H9 (cell line): ENCODE results near the gene GALNT16. TPM values are rescaled to one million over a fixed set of nuclear protein-coding genes. Genes with fewer than 3 reads are reported as not detected.

Source experiments
- DNase-seq: peaks from one replicate; pipeline ENCODE4 v3.0.0-alpha.2; 2017
- H2AFZ ChIP-seq: one replicate; pipeline ENCODE4 v1.6.1; 2013; ENCODE audit warnings: mild to moderate bottlenecking, low read length, control low read depth, moderate library complexity
- H2AK5ac ChIP-seq: 2 replicates; pipeline ENCODE4 v1.6.1; 2013; ENCODE audit warnings: low read length, control low read depth, mixed read lengths; ENCODE audit not compliant: insufficient read length
- H2BK120ac ChIP-seq: one replicate; pipeline ENCODE4 v1.6.1; 2013; ENCODE audit warnings: low read depth, mild to moderate bottlenecking, low read length, control low read depth, inconsistent platforms; ENCODE audit not compliant: poor library complexity, severe bottlenecking
- H2BK12ac ChIP-seq: 2 replicates; pipeline ENCODE4 v1.6.1; 2013; ENCODE audit warnings: low read length, control low read depth, mixed read lengths, low read depth; ENCODE audit not compliant: insufficient read length
- H2BK15ac ChIP-seq: 2 replicates; pipeline ENCODE4 v1.6.1; 2013; ENCODE audit warnings: low read depth, low read length, control low read depth
- H2BK20ac ChIP-seq: one replicate; pipeline ENCODE4 v1.6.1; 2013; ENCODE audit warnings: low read depth, mild to moderate bottlenecking, low read length, control low read depth, inconsistent platforms; ENCODE audit not compliant: poor library complexity, severe bottlenecking
- H2BK5ac ChIP-seq: 2 replicates; pipeline ENCODE4 v1.6.1; 2013; ENCODE audit warnings: low read length, control low read depth, mixed read lengths; ENCODE audit not compliant: insufficient read length
- H3K14ac ChIP-seq: 2 replicates; pipeline ENCODE4 v1.6.1; 2013; ENCODE audit warnings: low read length, control low read depth; ENCODE audit not compliant: insufficient read depth
- H3K18ac ChIP-seq: 2 replicates; pipeline ENCODE4 v1.6.1; 2013; ENCODE audit warnings: low read depth, mild to moderate bottlenecking, mixed read lengths, low read length, control low read depth; ENCODE audit not compliant: insufficient read length
- H3K23ac ChIP-seq: 2 replicates; pipeline ENCODE4 v1.6.1; 2013; ENCODE audit warnings: low read length, control low read depth, mixed read lengths, low read depth; ENCODE audit not compliant: insufficient read length
- H3K23me2 ChIP-seq: 2 replicates; pipeline ENCODE4 v1.6.1; 2013; ENCODE audit warnings: low read depth, mild to moderate bottlenecking, mixed read lengths, low read length, control low read depth; ENCODE audit not compliant: insufficient read length, poor library complexity, severe bottlenecking
- H3K27ac ChIP-seq: 2 replicates; pipeline ENCODE4 v1.5.1; 2013; ENCODE audit warnings: low read length, control low read depth, mixed read lengths, low read depth; ENCODE audit not compliant: insufficient read length
- H3K27me3 ChIP-seq: 2 replicates; pipeline ENCODE4 v1.6.1; 2013; ENCODE audit warnings: low read length, control low read depth, inconsistent platforms; ENCODE audit not compliant: insufficient read depth
- H3K4ac ChIP-seq: 2 replicates; pipeline ENCODE4 v1.6.1; 2013; ENCODE audit warnings: low read depth, mild to moderate bottlenecking, control low read depth, inconsistent platforms, low read length, moderate library complexity
- H3K4me1 ChIP-seq: 2 replicates; pipeline ENCODE4 v1.6.1; 2013; ENCODE audit warnings: low read length, control low read depth, inconsistent platforms; ENCODE audit not compliant: insufficient read depth
- H3K4me2 ChIP-seq: 2 replicates; pipeline ENCODE4 v1.6.1; 2013; ENCODE audit warnings: low read length, control low read depth, mixed read lengths; ENCODE audit not compliant: insufficient read length, insufficient read depth
- H3K56ac ChIP-seq: 2 replicates; pipeline ENCODE4 v1.6.1; 2013; ENCODE audit warnings: low read depth, mild to moderate bottlenecking, mixed read lengths, low read length, control low read depth; ENCODE audit not compliant: insufficient read length
- H3K79me1 ChIP-seq: 2 replicates; pipeline ENCODE4 v1.6.1; 2013; ENCODE audit warnings: low read depth, mild to moderate bottlenecking, moderate library complexity, low read length, control low read depth, inconsistent platforms; ENCODE audit not compliant: insufficient read depth, poor library complexity, severe bottlenecking
- H3K79me2 ChIP-seq: 2 replicates; pipeline ENCODE4 v1.6.1; 2013; ENCODE audit warnings: low read length, control low read depth, inconsistent platforms; ENCODE audit not compliant: insufficient read depth
- H3K9ac ChIP-seq: 2 replicates; pipeline ENCODE4 v1.6.1; 2013; ENCODE audit warnings: low read length, control low read depth, mixed read lengths; ENCODE audit not compliant: insufficient read length; ENCODE audit errors: extremely low read depth
- H3K9me3 ChIP-seq: one replicate; pipeline ENCODE4 v1.6.1; 2013; ENCODE audit warnings: low read depth, low read length, inconsistent platforms; ENCODE audit not compliant: control insufficient read depth
- H3T11ph ChIP-seq: one replicate; pipeline ENCODE4 v1.6.1; 2013; ENCODE audit warnings: mild to moderate bottlenecking, low read length, control low read depth, inconsistent platforms
- H4K20me1 ChIP-seq: one replicate; pipeline ENCODE4 v1.6.1; 2013; ENCODE audit not compliant: control insufficient read depth, insufficient read length, insufficient read depth
- H4K5ac ChIP-seq: 2 replicates; pipeline ENCODE4 v1.6.1; 2013; ENCODE audit warnings: low read depth, mild to moderate bottlenecking, mixed read lengths, low read length, control low read depth; ENCODE audit not compliant: insufficient read length
- H4K8ac ChIP-seq: replicated peaks from 2 replicates; pipeline ENCODE4 v1.6.1; 2013; ENCODE audit warnings: low read length, control low read depth, mixed read lengths, low read depth; ENCODE audit not compliant: insufficient read length
- H4K91ac ChIP-seq: 2 replicates; pipeline ENCODE4 v1.6.1; 2013; ENCODE audit warnings: low read depth, mild to moderate bottlenecking, moderate library complexity, mixed read lengths, low read length, control low read depth; ENCODE audit not compliant: insufficient read length
- H3K27ac Mint-ChIP-seq, 3 experiments: 2 replicates in 2 of 3; 3 replicates in 1 of 3; pipeline ENCODE4 v1.8.0; 2020 to 2021; ENCODE audit warnings: mixed read lengths in 3 of 3, mild to moderate bottlenecking in 1 of 3, moderate library complexity in 1 of 3
- H3K27me3 Mint-ChIP-seq: 2 replicates; pipeline ENCODE4 v1.8.0; 2021; ENCODE audit warnings: low read depth, mild to moderate bottlenecking, moderate library complexity, mixed read lengths
- H3K36me3 Mint-ChIP-seq, 3 experiments: 2 replicates in 2 of 3; 3 replicates in 1 of 3; pipeline ENCODE4 v1.8.0; 2020 to 2021; ENCODE audit warnings: low read depth in 3 of 3, mixed read lengths in 3 of 3; ENCODE audit not compliant: insufficient read depth in 1 of 3
- H3K4me1 Mint-ChIP-seq, 2 experiments: 2 replicates each; pipeline ENCODE4 v1.8.0; 2020; ENCODE audit warnings: mixed read lengths in 2 of 2
- H3K4me3 Mint-ChIP-seq, 2 experiments: 2 replicates in 1 of 2; 3 replicates in 1 of 2; pipeline ENCODE4 v1.8.0; 2020 to 2021; ENCODE audit warnings: mild to moderate bottlenecking in 2 of 2, mixed read lengths in 2 of 2, moderate library complexity in 1 of 2
- H3K9me3 Mint-ChIP-seq, 2 experiments: 2 replicates in 1 of 2; 3 replicates in 1 of 2; pipeline ENCODE4 v1.8.0; 2020; ENCODE audit warnings: mild to moderate bottlenecking in 2 of 2, mixed read lengths in 2 of 2, moderate library complexity in 1 of 2
- WGBS: extraction: QIAGEN DNeasy Blood & Tissue Kit; methylation state at CpG from one replicate; pipeline ENCODE4 v1.1.7; 2013; ENCODE audit warnings: missing lambda C conversion rate, low lambda C conversion rate, mixed read lengths; ENCODE audit not compliant: insufficient read length; ENCODE audit errors: extremely low coverage; 5-methylcytosine and 5-hydroxymethylcytosine counted together
- total RNA-seq: library from RNA; stranded (reverse); gene quantifications from 2 replicates; pipeline ENCODE4 v1.2.1, GENCODE V29; 2021
- TF ChIP-seq, protein P1 (sequence below): fragments of 200-600 bp; sonication (generic); conservative IDR thresholded peaks from 3 replicates; pipeline ENCODE4 v1.8.0; 2021; ENCODE audit warnings: antibody characterized with exemption, mild to moderate bottlenecking

The GALNT16 gene
- total RNA-seq, 1 experiment from 2014 or later = 2.3 TPM

- Histone ChIP-seq H4K5ac (no peak overlapping the region), H4K20me1 (no peaks in the 10 kb centered on the region), H2AK5ac (no peak overlapping the region), H3K18ac (no peak overlapping the region), H3T11ph (no peak overlapping the region), H3K56ac (no peak overlapping the region), H2BK15ac (no peak overlapping the region), H3K9ac (no peak overlapping the region), H3K4me1 (no peaks in the 10 kb centered on the region), H4K8ac (no peak overlapping the region), H2BK12ac (no peak overlapping the region), H3K9me3 (no peaks in the 10 kb centered on the region), H2BK20ac (no peak overlapping the region), H3K27me3 (0 out of 2 replicates have a peak, but pooled peaks cover 2% of the 10 kb centered on the region), H3K79me2 (no peaks in the 10 kb centered on the region), H3K79me1 (no peaks in the 10 kb centered on the region), H3K23me2 (no peaks in the 10 kb centered on the region), H3K23ac (no peak overlapping the region), H3K14ac (no peak overlapping the region), H3K27ac (no peak overlapping the region), H3K4me2 (no peak overlapping the region), H3K4ac (no peak overlapping the region), H2AFZ (no peak overlapping the region), H2BK120ac (no peak overlapping the region), H4K91ac (no peak overlapping the region), H2BK5ac (no peak overlapping the region)
- H3K4me3 Mint-ChIP-seq = no peak overlapping the region
- H3K4me1 Mint-ChIP-seq = peaks cover 0 to 4% of the 10 kb centered on the region in 2 experiments; a peak in 2 of 4 replicates
- H3K27ac Mint-ChIP-seq = no peak overlapping the region
- TF ChIP-seq, protein P1, sequence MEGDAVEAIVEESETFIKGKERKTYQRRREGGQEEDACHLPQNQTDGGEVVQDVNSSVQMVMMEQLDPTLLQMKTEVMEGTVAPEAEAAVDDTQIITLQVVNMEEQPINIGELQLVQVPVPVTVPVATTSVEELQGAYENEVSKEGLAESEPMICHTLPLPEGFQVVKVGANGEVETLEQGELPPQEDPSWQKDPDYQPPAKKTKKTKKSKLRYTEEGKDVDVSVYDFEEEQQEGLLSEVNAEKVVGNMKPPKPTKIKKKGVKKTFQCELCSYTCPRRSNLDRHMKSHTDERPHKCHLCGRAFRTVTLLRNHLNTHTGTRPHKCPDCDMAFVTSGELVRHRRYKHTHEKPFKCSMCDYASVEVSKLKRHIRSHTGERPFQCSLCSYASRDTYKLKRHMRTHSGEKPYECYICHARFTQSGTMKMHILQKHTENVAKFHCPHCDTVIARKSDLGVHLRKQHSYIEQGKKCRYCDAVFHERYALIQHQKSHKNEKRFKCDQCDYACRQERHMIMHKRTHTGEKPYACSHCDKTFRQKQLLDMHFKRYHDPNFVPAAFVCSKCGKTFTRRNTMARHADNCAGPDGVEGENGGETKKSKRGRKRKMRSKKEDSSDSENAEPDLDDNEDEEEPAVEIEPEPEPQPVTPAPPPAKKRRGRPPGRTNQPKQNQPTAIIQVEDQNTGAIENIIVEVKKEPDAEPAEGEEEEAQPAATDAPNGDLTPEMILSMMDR = no peak
- H3K27me3 Mint-ChIP-seq = peaks cover 8% of the 10 kb centered on the region; the same call in 1 of the 2 replicates
- WGBS = no CpG with 5 or more reads among the region's 10 CpGs
- no peak for DNase-seq
- no peaks in the 10 kb centered on the region for H3K9me3 Mint-ChIP-seq
- no peaks in the 10 kb centered on the region for H3K36me3 Mint-ChIP-seq
Measured at GRCh38 chr14:69270097-69270496, 10.1 kb downstream of the GALNT16 start.
